NCI-H187 (cell line): ENCODE data around the gene VIM.

Experiments used
- DNase-seq, 2 experiments: peaks; one replicate each; lab custom pipeline; 2025; lab: John Stamatoyannopoulos, UW

VIM gene

DNA sequence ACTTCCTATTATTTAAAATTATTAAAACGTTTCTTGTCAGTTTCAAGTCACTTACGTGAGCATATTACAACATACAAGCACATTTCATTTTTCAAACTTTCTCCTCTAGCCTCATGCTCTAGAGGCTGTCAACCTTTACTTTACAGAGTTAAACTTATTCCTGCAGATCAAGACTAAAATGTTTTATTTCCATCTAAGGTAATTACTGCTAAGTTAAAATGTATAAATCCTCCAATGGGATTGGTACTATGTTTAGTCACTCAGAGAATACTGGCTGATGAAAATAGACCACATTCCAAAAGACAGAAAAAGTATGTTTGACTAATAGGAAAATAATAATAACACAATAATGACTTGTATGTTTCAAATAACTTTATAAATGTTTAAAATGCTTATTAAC, 18.2 kb upstream of the VIM start:
- DNase-seq: no peak

DNA sequence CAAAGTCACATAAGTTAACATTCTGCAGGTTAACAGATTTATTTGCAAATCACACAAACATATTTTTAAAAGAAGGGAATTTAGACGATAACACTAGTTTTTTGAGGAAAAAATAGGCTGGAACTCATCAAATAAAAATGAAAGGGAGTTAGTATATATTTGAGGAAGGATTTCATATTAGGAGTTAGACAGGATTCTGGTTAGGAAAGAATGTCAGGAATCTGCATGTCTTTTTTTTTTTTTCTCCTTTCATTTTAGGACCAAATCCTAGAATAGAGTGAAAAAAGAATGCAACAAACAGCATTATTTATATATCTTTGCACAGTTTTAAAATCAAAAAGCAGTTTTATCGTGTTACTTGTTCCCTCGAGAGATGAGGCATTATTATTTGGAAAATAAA, 17.7 kb upstream of the VIM start:
- DNase-seq: no peak

DNA sequence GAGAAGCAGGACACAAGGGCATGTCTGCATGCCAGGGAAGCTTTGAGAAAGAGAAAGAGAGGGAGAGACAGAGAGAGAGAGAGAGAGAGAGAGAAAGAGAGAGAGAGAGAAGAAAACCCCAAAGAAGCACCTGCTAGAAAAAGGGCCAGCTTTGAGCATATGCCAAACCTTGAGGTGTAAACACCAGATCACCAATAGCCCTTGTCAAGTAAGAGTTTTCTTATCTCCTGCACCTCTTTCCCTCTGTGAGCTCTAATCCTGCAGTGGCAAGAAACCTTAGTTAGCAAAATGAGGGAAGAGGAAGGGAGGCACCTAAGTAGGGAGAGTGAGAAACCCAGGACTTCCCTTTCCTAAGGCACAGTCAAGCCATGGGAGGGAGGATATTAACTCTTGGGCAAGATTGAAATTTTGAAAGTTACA, 15.2 kb upstream of the VIM start:
- DNase-seq: no peak

DNA sequence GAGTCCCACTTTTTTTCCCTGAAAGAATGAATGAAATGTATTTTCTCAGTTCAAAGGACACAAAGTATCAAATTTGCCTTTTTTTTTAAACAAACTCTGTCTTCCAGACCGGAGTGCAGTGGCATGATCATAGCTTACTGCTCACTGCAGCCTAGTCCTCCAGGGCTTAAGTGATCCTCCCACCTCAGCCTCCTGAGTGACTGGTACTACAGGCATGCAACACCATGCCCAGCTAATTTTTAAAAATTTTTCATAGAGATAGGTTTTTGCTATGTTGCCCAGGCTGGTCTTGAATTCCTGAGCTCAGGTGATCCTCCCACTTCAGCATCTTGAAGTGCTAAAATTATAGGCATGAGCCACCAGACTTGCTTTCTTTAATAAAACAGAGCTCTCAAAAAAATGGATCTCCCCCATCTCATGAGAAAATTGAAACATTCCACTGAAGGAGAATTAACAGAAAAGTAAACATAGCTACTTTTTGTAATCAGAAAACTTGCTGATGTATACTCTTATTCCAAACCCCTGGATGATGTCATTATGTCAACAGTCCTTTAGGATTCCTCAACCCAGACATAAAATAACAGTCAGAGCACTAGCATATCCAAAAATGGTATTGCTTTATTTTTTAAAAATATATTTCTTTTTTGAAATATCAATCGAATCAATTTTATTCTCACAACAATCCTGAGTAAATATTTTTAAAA, 14.2 kb upstream of the VIM start:
- no peak for DNase-seq

- no peak for DNase-seq
Measured at GRCh38 chr10:17214526-17214925, 13.5 kb upstream of the VIM start.

- DNase-seq: no peak
Measured at GRCh38 chr10:17214971-17215781, 12.9 kb upstream of the VIM start.

DNA sequence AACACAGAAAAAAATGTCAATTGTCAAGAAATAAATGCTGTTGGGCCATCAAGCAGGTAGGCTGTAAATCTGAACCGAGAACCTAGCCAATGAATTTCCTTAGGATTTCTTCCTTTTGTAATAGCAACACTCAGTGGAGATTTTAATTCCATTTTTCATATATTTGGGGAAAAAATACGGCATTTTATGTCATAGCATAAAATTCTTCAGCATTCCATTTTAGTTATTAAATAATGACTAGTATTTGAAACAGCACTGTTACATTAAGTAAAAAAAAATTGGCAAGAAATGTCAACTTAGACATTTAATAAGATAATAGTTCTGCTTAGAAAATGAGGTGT, 12.3 kb upstream of the VIM start:
- DNase-seq: no peak

- DNase-seq: no peak
Measured at GRCh38 chr10:17216217-17216900, 11.7 kb upstream of the VIM start.

GRCh38 chr10:17216901-17217395, 11.1 kb upstream of the VIM start:
- no peak for DNase-seq

GRCh38 chr10:17217631-17218232, 10.3 kb upstream of the VIM start:
- no peak for DNase-seq

GRCh38 chr10:17219024-17219423, 9.0 kb upstream of the VIM start:
- DNase-seq: no peak

- no peak for DNase-seq
Measured at GRCh38 chr10:17220652-17221100, 7.4 kb upstream of the VIM start.

DNA sequence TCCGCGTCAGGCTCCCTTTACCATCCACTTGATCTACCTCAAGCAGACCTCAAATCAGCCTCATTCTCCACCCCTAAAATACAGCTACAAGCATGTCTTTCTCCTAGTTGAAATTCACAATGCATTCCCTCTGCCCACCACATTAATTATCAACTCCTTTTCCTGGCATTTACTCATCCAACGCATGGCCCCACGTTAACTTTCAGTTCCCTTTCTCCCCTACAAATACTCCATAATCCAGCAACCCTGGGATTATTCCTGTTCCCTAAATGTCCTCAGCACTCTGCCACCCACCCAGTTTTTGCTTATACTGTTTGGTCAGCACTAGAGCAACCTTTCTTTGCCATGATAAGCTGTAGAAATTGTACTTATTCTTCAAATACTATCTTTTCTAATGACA, 5.7 kb upstream of the VIM start:
- no peak for DNase-seq

- no peak for DNase-seq
Measured at GRCh38 chr10:17225808-17226207, 2.2 kb upstream of the VIM start.

DNA sequence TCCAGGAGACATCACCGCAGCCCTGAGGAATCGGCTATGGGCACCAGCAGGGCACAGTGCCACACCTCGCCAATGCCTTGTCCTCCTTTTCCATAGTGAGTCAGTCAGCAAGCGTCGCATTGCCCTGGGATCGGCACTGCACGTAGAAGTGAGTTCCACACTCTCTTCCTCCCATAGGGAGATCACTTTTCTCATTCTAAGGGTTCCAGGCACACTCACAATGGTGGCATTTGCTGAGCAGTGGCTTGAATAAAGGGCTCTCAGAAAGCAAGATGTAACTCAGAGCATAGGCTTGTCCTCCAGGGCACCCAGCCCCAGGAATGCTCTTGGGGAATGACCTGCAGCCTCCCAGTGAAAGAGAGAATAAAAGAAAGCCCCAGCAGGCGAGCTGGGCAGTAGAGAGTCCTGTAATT, 1.1 kb upstream of the VIM start:
- DNase-seq: no peak

GRCh38 chr10:17227367-17228090, 512 bp upstream of the VIM start:
- no peak for DNase-seq

DNA sequence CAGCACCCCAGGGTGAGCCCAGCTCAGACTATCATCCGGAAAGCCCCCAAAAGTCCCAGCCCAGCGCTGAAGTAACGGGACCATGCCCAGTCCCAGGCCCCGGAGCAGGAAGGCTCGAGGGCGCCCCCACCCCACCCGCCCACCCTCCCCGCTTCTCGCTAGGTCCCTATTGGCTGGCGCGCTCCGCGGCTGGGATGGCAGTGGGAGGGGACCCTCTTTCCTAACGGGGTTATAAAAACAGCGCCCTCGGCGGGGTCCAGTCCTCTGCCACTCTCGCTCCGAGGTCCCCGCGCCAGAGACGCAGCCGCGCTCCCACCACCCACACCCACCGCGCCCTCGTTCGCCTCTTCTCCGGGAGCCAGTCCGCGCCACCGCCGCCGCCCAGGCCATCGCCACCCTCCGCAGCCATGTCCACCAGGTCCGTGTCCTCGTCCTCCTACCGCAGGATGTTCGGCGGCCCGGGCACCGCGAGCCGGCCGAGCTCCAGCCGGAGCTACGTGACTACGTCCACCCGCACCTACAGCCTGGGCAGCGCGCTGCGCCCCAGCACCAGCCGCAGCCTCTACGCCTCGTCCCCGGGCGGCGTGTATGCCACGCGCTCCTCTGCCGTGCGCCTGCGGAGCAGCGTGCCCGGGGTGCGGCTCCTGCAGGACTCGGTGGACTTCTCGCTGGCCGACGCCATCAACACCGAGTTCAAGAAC, 1.1 kb downstream of the VIM start:
- no peak for DNase-seq

GRCh38 chr10:17229717-17229966, 1.6 kb downstream of the VIM start:
- DNase-seq: no peak

DNA sequence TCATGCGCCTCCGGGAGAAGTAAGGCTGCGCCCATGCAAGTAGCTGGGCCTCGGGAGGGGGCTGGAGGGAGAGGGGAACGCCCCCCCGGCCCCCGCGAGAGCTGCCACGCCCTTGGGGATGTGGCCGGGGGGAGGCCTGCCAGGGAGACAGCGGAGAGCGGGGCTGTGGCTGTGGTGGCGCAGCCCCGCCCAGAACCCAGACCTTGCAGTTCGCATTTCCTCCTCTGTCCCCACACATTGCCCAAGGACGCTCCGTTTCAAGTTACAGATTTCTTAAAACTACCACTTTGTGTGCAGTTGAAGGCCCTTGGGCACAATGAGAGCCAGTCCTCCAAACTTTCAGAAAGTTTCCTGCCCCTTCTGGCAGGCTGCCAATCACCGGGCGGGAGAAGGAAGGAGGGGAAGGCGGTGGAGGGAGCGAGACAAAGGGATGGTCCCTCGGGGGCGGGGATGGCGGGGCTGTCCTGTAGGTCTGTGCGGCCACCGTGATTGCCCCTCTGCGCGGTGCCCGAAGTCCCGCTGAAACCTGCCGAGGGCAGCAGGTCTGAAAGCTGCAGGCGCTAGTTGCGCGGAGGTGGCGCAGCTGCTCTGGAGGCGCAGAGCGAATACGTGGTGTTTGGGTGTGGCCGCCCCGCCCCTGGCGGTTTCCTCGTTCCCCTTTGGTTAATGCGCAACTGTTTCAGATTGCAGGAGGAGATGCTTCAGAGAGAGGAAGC, 2.1 kb downstream of the VIM start:
- DNase-seq: no peak

GRCh38 chr10:17231788-17232187, 3.7 kb downstream of the VIM start:
- DNase-seq: no peak
